Activated B cell treated with CpG ODN at 0.5 μM for 24 hours (primary cell): ENCODE results near the gene DDX39B. TPM values are rescaled to one million over a fixed set of nuclear protein-coding genes. Genes with fewer than 3 reads are reported as not detected.

Experiments used
- ATAC-seq: fragments of 200-7000 bp; cut with Tn5 transposase; one replicate; pipeline ENCODE4 v1.10.0; 2021; ENCODE audit warnings: low read depth, mild to moderate bottlenecking, moderate library complexity
- CTCF ChIA-PET: fragments of 350-600 bp; sonication (Branson Sonifier 250); formaldehyde crosslinking; loops from one replicate; lab custom pipeline; 2021; ENCODE audit warnings: antibody characterized with exemption; lab: Charles Lee
- POLR2A ChIA-PET: fragments of 350-600 bp; sonication (Branson Sonifier 250); formaldehyde crosslinking; loops from one replicate; lab custom pipeline; 2021; ENCODE audit warnings: antibody characterized with exemption; lab: Charles Lee
- DNase-seq: peaks from one replicate; pipeline ENCODE4 v3.0.0; 2022
- H3K27ac Mint-ChIP-seq: one replicate; pipeline ENCODE4 v1.8.0; 2020; ENCODE audit warnings: mixed read lengths
- H3K27me3 Mint-ChIP-seq: one replicate; pipeline ENCODE4 v1.8.0; 2021; ENCODE audit warnings: mixed read lengths
- H3K36me3 Mint-ChIP-seq: one replicate; pipeline ENCODE4 v1.8.0; 2021; ENCODE audit warnings: low read depth, mixed read lengths
- H3K4me1 Mint-ChIP-seq: one replicate; pipeline ENCODE4 v1.8.0; 2021; ENCODE audit warnings: mixed read lengths
- H3K4me3 Mint-ChIP-seq: one replicate; pipeline ENCODE4 v1.8.0; 2020; ENCODE audit warnings: mild to moderate bottlenecking, mixed read lengths
- H3K9me3 Mint-ChIP-seq: one replicate; pipeline ENCODE4 v1.8.0; 2020; ENCODE audit warnings: mixed read lengths
- CTCF ChIP-seq: fragments of 200-600 bp; IDR thresholded peaks from one replicate; pipeline ENCODE4 v1.8.0; 2022; ENCODE audit warnings: antibody characterized with exemption, mild to moderate bottlenecking
- intact Hi-C: fragments of 100-400 bp; cut with micrococcal nuclease; formaldehyde crosslinking; loops from one replicate; pipeline ENCODE4 v1.15.1; 2024
- total RNA-seq: library from RNA; stranded (reverse); gene quantifications from 2 replicates; pipeline ENCODE4 v1.2.3, GENCODE V29; 2022

DDX39B gene
- total RNA-seq, 1 donor from 2014 or later, result 484 TPM

- no peaks in the 10 kb centered on the region for H3K27me3 Mint-ChIP-seq
- no peak for TF ChIP-seq CTCF
- H3K4me1 Mint-ChIP-seq, result peaks cover 49% of the 10 kb centered on the region
- no peaks in the 10 kb centered on the region for H3K9me3 Mint-ChIP-seq
- POLR2A ChIA-PET, result interaction anchor here (0.6 to 8.7 kb wide), 28 partner anchors 9 to 932 kb away, joined by 3 to 234 read pairs (median 6); partner anchors contain the start of genes BAG6, LSM2, LST1 and LTA
- ATAC-seq (no peak), DNase-seq (no peak)
- CTCF ChIA-PET, result interaction anchor here (0.8 to 25.8 kb wide), 7 partner anchors 12 to 283 kb away, joined by 3 to 773 read pairs (median 3); partner anchors contain the start of genes BAG6, LST1, LTA and LTB
- H3K36me3 Mint-ChIP-seq, result peaks cover 8% of the 10 kb centered on the region
- peak overlapping the region; percentile 97 for H3K27ac Mint-ChIP-seq
- peak overlapping the region; percentile 93 for H3K4me3 Mint-ChIP-seq
- intact Hi-C loops, result loop anchor here (1.0 to 10.0 kb wide), 13 partner anchors 11 to 647 kb away; partner anchors contain the start of genes ABHD16A, BAG6, EHMT2 and GPSM3
These were observed 6.1 kb upstream of the DDX39B start for GRCh38 chr6:31547727-31548543.

GRCh38 chr6:31546958-31547726 lies 5.3 kb upstream of the DDX39B start, which contains the start of gene NFKBIL1:
Gene NFKBIL1 (plus strand): TSS chr6:31547608. CDS start chr6:31547695, 87 bp downstream.
- DNase-seq, result peak; percentile 85
- peak within 1 kb of the TSS; percentile 93 for H3K4me3 Mint-ChIP-seq
- peaks cover 53% of the 10 kb centered on the region for H3K4me1 Mint-ChIP-seq
- H3K9me3 Mint-ChIP-seq, result no peaks in the 10 kb centered on the region
- peak within 1 kb of the TSS; percentile 97 for H3K27ac Mint-ChIP-seq
- ATAC-seq, result peak; percentile 82
- no peaks in the 10 kb centered on the region for H3K27me3 Mint-ChIP-seq
- intact Hi-C loops, result loop anchor here (1.0 to 10.0 kb wide), 17 partner anchors 12 to 648 kb away; partner anchors contain the start of genes ABHD16A, BAG6, EHMT2 and GPSM3
- ChIA-PET CTCF (interaction anchor here (0.8 to 25.8 kb wide), 7 partner anchors 13 to 412 kb away, joined by 3 to 773 read pairs (median 4); partner anchors contain the start of genes LST1, LTA, LTB and NCR3), POLR2A (interaction anchor here (0.5 to 8.7 kb wide), 24 partner anchors 9 to 931 kb away, joined by 3 to 234 read pairs (median 6); partner anchors contain the start of genes APOM, BAG6, C6orf47 and LST1)
- peaks cover 11% of the 10 kb centered on the region for H3K36me3 Mint-ChIP-seq
- no peak for TF ChIP-seq CTCF

GRCh38 chr6:31546339-31546957 lies 4.6 kb upstream of the DDX39B start, which contains the start of gene ATP6V1G2:
Gene ATP6V1G2 (minus strand): TSS chr6:31546608. CDS start chr6:31546559, 49 bp downstream.
- Mint-ChIP-seq H3K36me3 (peaks cover 18% of the 10 kb centered on the region), H3K4me3 (peak within 1 kb of the TSS; percentile 93), H3K9me3 (no peaks in the 10 kb centered on the region), H3K27me3 (no peaks in the 10 kb centered on the region), H3K27ac (peak within 1 kb of the TSS; percentile 97), H3K4me1 (peaks cover 53% of the 10 kb centered on the region)
- ChIA-PET CTCF (interaction anchor here (0.8 to 25.8 kb wide), 5 partner anchors 32 to 412 kb away, joined by 4 to 773 read pairs (median 4); partner anchors contain the start of genes LST1, LTA, LTB and NCR3), POLR2A (interaction anchor here (0.6 to 8.7 kb wide), 10 partner anchors 13 to 618 kb away, joined by 3 to 234 read pairs (median 10); partner anchors contain the start of genes APOM, BAG6, C6orf47 and EGFL8)
- TF ChIP-seq CTCF, result peak; percentile 89
- peak; percentile 60 for ATAC-seq
- intact Hi-C loops, result loop anchor here (1.0 to 10.0 kb wide), 6 partner anchors 52 to 648 kb away; partner anchors contain the start of genes EHMT2, GPSM3, PBX2 and VARS1
- peak; percentile 79 for DNase-seq

GRCh38 chr6:31545291-31545690 lies 3.5 kb upstream of the DDX39B start:
- intact Hi-C loops, result loop anchor here (10.0 kb wide), 1 partner anchor 650 kb away; the partner anchor contains the start of genes GPSM3 and PBX2
- peaks cover 60% of the 10 kb centered on the region for H3K4me1 Mint-ChIP-seq
- no peak for ATAC-seq

More at GRCh38 chr6:31545291-31545690, 3.5 kb upstream of the DDX39B start:
- H3K27ac Mint-ChIP-seq, result no peak overlapping the region
- ChIA-PET CTCF (interaction anchor here (21.5 to 25.8 kb wide), 2 partner anchors 33 to 53 kb away, joined by 611 to 773 read pairs; partner anchors contain the start of genes LST1, LTA, LTB and NCR3), POLR2A (interaction anchor here (1.2 to 8.7 kb wide), 2 partner anchors 32 to 52 kb away, joined by 3 to 234 read pairs; no protein-coding TSS in a partner anchor)
- H3K27me3 Mint-ChIP-seq, result no peaks in the 10 kb centered on the region
- no peak overlapping the region for H3K4me3 Mint-ChIP-seq
- H3K36me3 Mint-ChIP-seq, result peaks cover 29% of the 10 kb centered on the region
- no peaks in the 10 kb centered on the region for H3K9me3 Mint-ChIP-seq
- no peak for TF ChIP-seq CTCF
- no peak for DNase-seq
